MM.1S (cell line): Measurements from ENCODE around the gene TMEM176A.

Experiments used
- DNase-seq: peaks from one replicate; pipeline ENCODE4 v3.0.0-alpha.2; 2015
- H2AFZ ChIP-seq: fragments of 300-600 bp; sonication (generic); 2 replicates; pipeline ENCODE4 v1.6.0; 2016; ENCODE audit warnings: antibody characterized with exemption, low read length
- H3F3A ChIP-seq: fragments of 300-600 bp; sonication (generic); 2 replicates; pipeline ENCODE4 v1.6.1; 2016; ENCODE audit warnings: mild to moderate bottlenecking, antibody characterized with exemption, low read length, moderate library complexity, mixed read lengths; ENCODE audit not compliant: insufficient read depth
- H3K27ac ChIP-seq: fragments of 300-600 bp; sonication (generic); 2 replicates; pipeline ENCODE4 v1.5.1; 2016; ENCODE audit warnings: mild to moderate bottlenecking, low read length
- H3K27me3 ChIP-seq: fragments of 300-600 bp; sonication (generic); replicated peaks from 2 replicates; pipeline ENCODE4 v1.6.0; 2016; ENCODE audit warnings: low read length; ENCODE audit not compliant: insufficient read depth
- H3K36me3 ChIP-seq: fragments of 300-600 bp; sonication (generic); replicated peaks from 2 replicates; pipeline ENCODE4 v1.6.1; 2016; ENCODE audit warnings: mild to moderate bottlenecking, low read length, mixed read lengths; ENCODE audit not compliant: insufficient read depth
- H3K4me1 ChIP-seq: fragments of 300-600 bp; sonication (generic); 2 replicates; pipeline ENCODE4 v1.6.1; 2016; ENCODE audit warnings: low read length, mixed read lengths
- H3K4me2 ChIP-seq: fragments of 300-600 bp; sonication (generic); 2 replicates; pipeline ENCODE4 v1.6.0; 2016; ENCODE audit warnings: low read depth, low read length
- H3K4me3 ChIP-seq: fragments of 300-600 bp; sonication (generic); 2 replicates; pipeline ENCODE4 v1.5.1; 2016; ENCODE audit warnings: low read length, mixed read lengths
- H3K79me2 ChIP-seq: fragments of 300-600 bp; sonication (generic); 2 replicates; pipeline ENCODE4 v1.6.1; 2016; ENCODE audit warnings: mixed run types, low read length, mixed read lengths
- H3K9ac ChIP-seq: fragments of 300-600 bp; sonication (generic); 2 replicates; pipeline ENCODE4 v1.6.1; 2016; ENCODE audit warnings: low read length, mixed read lengths
- H3K9me2 ChIP-seq: fragments of 300-600 bp; sonication (generic); replicated peaks from 2 replicates; pipeline ENCODE4 v1.6.1; 2016; ENCODE audit warnings: mild to moderate bottlenecking, low read length, mixed read lengths; ENCODE audit not compliant: insufficient read depth
- H3K9me3 ChIP-seq: fragments of 300-600 bp; sonication (generic); replicated peaks from 2 replicates; pipeline ENCODE4 v1.6.1; 2016; ENCODE audit warnings: mild to moderate bottlenecking, low read length, mixed read lengths; ENCODE audit not compliant: insufficient read depth
- H4K20me1 ChIP-seq: fragments of 300-600 bp; sonication (generic); 2 replicates; pipeline ENCODE4 v1.6.1; 2016; ENCODE audit warnings: mild to moderate bottlenecking, low read length, moderate library complexity, mixed read lengths; ENCODE audit not compliant: insufficient read depth
- EZH2 ChIP-seq: fragments of 300-600 bp; sonication (generic); optimal IDR thresholded peaks from 2 replicates; pipeline ENCODE3; 2017; ENCODE audit warnings: low read depth, mild to moderate bottlenecking, antibody characterized with exemption, low read length, mixed read lengths
- EZH2phosphoT487 ChIP-seq: fragments of 300-600 bp; sonication (generic); IDR thresholded peaks from 2 replicates; pipeline ENCODE4 v1.6.1; 2018; ENCODE audit warnings: antibody characterized with exemption, low read length
- TF ChIP-seq, protein P1 (sequence below): fragments of 300-600 bp; sonication (generic); IDR thresholded peaks from 2 replicates; pipeline ENCODE4 v1.5.1; 2016; ENCODE audit warnings: antibody characterized with exemption, low read length, mixed read lengths

TMEM176A gene

GRCh38 chr7:150845421-150845861, 44.9 kb downstream of the TMEM176A start:
- Histone ChIP-seq H3K9me3 (no peaks in the 10 kb centered on the region), H3K9ac (no peak overlapping the region), H2AFZ (no peak overlapping the region), H3K36me3 (no peaks in the 10 kb centered on the region), H3K27ac (no peak overlapping the region), H3K9me2 (no peaks in the 10 kb centered on the region), H3F3A (no peaks in the 10 kb centered on the region), H3K4me1 (no peaks in the 10 kb centered on the region), H3K4me3 (no peak overlapping the region), H3K27me3 (no peaks in the 10 kb centered on the region), H3K79me2 (no peaks in the 10 kb centered on the region), H3K4me2 (no peak overlapping the region), H4K20me1 (no peaks in the 10 kb centered on the region)
- no peak for DNase-seq
- TF ChIP-seq, protein P1, sequence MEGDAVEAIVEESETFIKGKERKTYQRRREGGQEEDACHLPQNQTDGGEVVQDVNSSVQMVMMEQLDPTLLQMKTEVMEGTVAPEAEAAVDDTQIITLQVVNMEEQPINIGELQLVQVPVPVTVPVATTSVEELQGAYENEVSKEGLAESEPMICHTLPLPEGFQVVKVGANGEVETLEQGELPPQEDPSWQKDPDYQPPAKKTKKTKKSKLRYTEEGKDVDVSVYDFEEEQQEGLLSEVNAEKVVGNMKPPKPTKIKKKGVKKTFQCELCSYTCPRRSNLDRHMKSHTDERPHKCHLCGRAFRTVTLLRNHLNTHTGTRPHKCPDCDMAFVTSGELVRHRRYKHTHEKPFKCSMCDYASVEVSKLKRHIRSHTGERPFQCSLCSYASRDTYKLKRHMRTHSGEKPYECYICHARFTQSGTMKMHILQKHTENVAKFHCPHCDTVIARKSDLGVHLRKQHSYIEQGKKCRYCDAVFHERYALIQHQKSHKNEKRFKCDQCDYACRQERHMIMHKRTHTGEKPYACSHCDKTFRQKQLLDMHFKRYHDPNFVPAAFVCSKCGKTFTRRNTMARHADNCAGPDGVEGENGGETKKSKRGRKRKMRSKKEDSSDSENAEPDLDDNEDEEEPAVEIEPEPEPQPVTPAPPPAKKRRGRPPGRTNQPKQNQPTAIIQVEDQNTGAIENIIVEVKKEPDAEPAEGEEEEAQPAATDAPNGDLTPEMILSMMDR, result no peak
- TF ChIP-seq EZH2phosphoT487, result no peak
- no peak for TF ChIP-seq EZH2

GRCh38 chr7:150846291-150847115, 45.9 kb downstream of the TMEM176A start:
- H3K9me3 ChIP-seq, result no peaks in the 10 kb centered on the region
- no peak overlapping the region for H3K4me2 ChIP-seq
- DNase-seq, result no peak
- TF ChIP-seq, protein P1, result no peak
- TF ChIP-seq EZH2 (no peak), EZH2phosphoT487 (no peak)
- no peaks in the 10 kb centered on the region for H4K20me1 ChIP-seq
- no peak overlapping the region for H3K9ac ChIP-seq
- H3K27ac ChIP-seq, result no peak overlapping the region
- no peaks in the 10 kb centered on the region for H3F3A ChIP-seq
- H3K79me2 ChIP-seq, result no peaks in the 10 kb centered on the region
- H3K36me3 ChIP-seq, result no peaks in the 10 kb centered on the region
- no peaks in the 10 kb centered on the region for H3K27me3 ChIP-seq
- no peaks in the 10 kb centered on the region for H3K4me1 ChIP-seq
- H3K4me3 ChIP-seq, result no peak overlapping the region
- no peaks in the 10 kb centered on the region for H3K9me2 ChIP-seq
- no peak overlapping the region for H2AFZ ChIP-seq

- Histone ChIP-seq H3K9me3 (no peaks in the 10 kb centered on the region), H3K9ac (no peak overlapping the region), H3K4me2 (no peak overlapping the region), H2AFZ (no peak overlapping the region), H3K36me3 (no peaks in the 10 kb centered on the region), H3K4me3 (no peak overlapping the region), H3K4me1 (no peaks in the 10 kb centered on the region), H3F3A (no peaks in the 10 kb centered on the region), H3K27me3 (no peaks in the 10 kb centered on the region), H3K27ac (no peak overlapping the region), H3K79me2 (no peaks in the 10 kb centered on the region), H3K9me2 (no peaks in the 10 kb centered on the region), H4K20me1 (no peaks in the 10 kb centered on the region)
- DNase-seq, result no peak
- no peak for TF ChIP-seq EZH2
- TF ChIP-seq, protein P1, result no peak
Measured at GRCh38 chr7:150847536-150847935, 47.0 kb downstream of the TMEM176A start.
